ENCODE measurements around the gene KMT2B. TPM values are rescaled to one million over a fixed set of nuclear protein-coding genes. Genes with fewer than 3 reads are reported as not detected.

The KMT2B gene
- polyA plus RNA-seq, 1 donor, result 23.0 TPM

DNA sequence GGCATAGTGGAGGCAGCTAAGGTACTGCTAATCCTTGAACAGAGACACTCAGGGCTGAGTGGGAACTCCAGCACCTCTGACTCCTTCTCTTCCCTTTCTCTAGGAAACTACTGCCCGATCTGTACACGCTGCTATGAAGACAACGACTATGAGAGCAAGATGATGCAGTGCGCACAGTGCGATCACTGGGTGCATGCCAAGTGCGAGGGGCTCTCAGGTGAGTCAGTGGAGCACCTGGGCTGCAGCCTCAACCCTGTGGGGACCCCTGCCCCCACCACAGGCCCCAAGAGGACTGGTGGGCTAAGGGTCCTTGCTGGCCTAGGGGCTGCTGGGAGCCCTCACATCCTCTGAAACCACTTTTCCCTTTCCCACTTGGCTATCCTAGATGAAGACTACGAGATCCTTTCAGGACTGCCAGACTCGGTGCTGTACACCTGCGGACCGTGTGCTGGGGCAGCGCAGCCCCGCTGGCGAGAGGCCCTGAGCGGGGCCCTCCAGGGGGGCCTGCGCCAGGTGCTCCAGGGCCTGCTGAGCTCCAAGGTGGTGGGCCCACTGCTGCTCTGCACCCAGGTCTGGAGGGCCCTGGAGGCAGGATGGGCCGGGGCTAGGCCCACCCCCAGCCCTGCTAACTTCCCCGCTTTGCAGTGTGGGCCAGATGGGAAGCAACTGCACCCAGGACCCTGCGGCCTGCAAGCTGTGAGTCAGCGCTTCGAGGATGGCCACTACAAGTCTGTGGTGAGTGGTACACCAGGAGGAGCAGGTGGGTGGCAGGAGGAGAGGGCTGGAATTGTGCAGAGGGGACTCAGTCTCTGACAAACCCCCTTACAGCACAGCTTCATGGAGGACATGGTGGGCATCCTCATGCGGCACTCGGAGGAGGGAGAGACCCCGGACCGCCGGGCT is 9.5 kb downstream of the KMT2B start:
- DNase-seq (ENCODE audit: low read depth), result no peak

DNA sequence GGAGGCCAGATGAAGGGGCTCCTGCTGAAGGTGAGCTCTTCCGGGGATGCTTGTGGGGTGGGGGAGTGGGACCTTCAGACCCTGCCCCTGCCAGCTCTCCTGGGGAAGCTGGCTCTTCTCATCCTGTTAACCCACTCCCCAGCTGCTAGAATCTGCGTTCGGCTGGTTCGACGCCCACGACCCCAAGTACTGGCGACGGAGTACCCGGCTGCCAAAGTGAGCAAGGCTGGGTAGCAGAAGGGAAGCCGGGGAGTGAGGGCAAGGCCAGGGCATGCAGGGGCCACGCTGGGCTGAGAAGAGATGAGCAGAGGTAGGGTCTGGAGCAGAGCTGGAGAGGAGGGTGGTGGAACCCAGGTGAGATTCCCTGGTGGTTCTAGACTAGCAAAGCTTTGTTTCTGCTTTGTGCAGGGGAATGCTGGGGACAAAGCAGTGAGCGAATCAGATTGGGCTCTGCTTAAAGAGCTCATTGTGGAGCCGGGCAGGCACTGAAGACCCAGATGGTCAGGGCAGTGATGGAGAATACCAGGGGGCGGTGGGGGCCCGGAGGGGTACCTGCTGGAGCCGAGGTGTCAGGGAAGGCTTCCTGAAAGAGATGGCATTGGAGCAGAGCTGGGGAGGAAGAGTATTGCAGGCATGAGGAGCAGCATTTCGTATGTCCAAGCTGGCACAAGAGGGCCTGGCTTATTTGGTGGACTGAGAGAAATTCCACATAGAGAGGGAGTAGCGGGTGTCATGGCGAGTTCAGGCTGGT is 10.3 kb downstream of the KMT2B start:
- DNase-seq (ENCODE audit: low read depth), result no peak

DNA sequence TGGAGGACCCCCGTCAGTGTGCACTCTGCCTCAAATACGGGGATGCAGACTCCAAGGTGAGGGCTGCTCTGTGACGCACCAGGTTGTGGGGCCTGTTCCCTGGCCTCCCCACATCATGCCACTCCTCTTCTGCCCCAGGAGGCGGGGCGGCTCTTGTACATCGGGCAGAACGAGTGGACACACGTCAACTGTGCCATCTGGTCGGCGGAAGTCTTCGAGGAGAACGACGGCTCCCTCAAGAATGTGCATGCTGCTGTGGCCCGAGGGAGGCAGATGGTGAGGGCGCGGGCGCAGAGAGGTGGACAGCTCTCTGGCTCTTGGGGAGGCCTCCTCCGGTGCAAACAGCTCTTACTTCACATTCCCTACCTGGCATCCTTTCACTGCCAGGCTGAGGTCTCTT is 11.2 kb downstream of the KMT2B start:
- DNase-seq (ENCODE audit: low read depth), result no peak

DNA sequence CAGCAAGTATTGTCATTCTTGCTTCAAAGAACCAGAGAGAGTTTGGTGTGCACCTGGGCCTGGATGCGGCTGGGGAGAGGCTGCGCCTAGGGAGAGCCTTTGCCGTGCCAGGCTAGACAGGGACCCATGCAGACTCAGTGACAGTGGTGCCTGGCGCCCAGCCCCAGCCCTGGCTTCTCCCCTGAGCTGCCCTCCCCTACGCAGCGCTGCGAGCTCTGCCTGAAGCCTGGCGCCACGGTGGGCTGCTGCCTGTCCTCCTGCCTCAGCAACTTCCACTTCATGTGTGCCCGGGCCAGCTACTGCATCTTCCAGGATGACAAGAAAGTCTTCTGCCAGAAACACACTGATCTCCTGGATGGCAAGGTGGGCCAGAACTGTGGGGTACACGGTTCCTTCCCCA is 12.0 kb downstream of the KMT2B start:
- no peak for DNase-seq (ENCODE audit: low read depth)

DNA sequence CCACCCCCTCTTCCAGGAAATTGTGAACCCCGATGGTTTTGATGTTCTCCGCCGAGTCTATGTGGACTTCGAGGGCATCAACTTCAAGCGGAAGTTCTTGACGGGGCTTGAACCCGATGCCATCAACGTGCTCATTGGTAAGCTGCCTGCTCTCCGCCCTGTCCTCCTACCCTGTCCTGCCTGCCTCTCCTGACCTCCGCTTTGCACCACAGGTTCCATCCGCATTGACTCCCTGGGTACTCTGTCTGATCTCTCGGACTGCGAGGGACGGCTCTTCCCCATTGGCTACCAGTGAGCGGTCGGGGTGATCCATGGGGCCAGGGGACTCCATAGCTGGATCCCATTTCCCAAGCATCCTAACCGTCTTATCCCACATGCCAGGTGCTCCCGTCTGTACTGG is 12.5 kb downstream of the KMT2B start:
- DNase-seq (ENCODE audit: low read depth), result no peak

DNA sequence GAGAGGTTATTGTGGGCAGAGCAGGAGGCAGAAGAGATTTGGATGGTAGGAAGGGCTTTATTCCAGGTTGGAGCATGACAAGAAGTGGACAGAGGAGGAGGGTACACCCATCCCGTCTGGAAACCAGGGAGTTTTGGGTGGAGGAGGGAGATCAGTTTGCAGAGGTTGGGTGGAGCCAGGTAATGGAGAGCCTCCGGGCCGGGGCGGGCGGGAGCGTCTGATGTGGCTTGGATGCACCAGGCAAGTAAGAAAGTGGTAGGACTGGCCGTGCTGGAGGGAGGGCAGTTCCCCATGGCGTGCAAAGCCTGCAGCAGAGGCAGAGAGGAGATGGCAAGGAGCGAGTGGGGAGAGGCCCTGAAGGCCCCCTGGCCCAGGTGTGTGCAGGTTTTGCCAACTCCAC is 13.6 kb downstream of the KMT2B start:
- no peak for DNase-seq (ENCODE audit: low read depth)

DNA sequence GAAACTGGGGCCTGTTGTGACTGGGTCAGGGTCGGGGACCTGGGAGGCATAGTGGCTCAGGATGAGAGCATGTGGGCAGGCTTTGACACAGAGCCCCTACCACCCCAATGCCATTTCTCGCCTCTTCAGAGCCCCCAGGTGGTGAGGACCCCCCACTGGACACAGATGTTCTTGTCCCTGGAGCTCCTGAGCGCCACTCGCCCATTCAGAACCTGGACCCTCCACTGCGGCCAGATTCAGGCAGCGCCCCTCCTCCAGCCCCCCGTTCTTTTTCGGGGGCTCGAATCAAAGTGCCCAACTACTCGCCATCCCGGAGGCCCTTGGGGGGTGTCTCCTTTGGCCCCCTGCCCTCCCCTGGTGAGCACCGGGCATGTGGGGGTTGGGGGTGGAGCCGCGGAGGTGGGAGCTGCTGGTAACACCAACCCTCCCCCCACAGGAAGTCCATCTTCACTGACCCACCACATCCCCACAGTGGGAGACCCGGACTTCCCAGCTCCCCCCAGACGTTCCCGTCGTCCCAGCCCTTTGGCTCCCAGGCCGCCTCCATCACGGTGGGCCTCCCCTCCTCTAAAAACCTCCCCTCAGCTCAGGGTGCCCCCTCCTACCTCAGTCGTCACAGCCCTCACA is 14.1 kb downstream of the KMT2B start:
- no peak for DNase-seq (ENCODE audit: low read depth)

DNA sequence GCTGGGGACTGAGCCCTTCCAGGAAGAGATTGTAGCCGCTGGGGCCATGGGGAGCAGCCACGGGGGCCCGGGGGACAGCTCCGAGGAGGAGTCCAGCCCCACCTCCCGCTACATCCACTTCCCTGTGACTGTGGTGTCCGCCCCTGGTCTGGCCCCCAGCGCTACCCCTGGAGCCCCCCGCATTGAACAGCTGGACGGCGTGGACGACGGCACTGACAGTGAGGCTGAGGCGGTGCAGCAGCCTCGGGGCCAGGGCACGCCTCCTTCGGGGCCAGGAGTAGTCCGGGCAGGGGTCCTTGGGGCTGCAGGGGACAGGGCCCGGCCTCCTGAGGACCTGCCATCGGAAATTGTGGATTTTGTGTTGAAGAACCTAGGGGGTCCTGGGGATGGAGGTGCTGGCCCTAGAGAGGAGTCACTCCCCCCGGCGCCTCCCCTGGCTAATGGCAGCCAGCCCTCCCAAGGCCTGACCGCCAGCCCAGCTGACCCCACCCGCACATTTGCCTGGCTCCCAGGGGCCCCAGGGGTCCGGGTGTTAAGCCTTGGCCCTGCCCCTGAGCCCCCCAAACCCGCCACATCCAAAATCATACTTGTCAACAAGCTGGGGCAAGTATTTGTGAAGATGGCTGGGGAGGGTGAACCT is 14.9 kb downstream of the KMT2B start:
- no peak for DNase-seq (ENCODE audit: low read depth)

DNA sequence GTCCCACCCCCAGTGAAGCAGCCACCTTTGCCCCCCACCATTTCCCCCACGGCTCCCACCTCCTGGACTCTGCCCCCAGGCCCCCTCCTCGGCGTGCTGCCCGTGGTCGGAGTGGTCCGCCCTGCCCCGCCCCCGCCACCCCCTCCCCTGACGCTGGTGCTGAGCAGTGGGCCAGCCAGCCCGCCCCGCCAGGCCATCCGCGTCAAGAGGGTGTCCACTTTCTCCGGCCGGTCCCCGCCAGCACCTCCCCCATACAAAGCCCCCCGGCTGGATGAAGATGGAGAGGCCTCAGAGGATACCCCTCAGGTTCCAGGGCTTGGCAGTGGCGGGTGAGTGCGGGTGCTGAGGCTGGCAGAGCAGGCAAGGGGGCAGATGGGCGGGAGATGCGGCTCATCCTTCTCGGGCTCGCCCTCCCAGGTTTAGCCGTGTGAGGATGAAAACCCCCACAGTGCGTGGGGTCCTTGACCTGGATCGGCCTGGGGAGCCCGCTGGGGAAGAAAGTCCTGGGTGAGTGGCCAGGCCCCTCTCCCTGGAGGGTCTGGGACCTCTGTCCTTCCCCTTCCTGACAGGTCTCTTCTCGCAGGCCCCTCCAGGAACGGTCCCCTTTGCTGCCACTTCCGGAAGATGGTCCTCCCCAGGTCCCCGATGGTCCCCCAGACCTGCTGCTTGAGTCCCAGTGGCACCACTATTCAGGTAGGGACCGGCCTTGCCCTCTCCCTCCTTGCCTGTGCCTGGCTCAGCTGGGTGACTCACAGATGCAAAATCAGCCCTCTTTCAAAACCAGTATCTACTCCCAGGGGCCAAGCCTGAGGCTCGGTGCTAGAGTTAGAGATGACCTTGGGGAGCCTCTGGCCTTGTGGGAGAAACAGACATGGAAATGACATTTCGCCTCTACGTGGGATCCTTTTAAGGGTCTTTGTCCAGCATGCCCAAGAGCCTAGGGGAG is 15.7 kb downstream of the KMT2B start:
- DNase-seq (ENCODE audit: low read depth), result no peak

DNA sequence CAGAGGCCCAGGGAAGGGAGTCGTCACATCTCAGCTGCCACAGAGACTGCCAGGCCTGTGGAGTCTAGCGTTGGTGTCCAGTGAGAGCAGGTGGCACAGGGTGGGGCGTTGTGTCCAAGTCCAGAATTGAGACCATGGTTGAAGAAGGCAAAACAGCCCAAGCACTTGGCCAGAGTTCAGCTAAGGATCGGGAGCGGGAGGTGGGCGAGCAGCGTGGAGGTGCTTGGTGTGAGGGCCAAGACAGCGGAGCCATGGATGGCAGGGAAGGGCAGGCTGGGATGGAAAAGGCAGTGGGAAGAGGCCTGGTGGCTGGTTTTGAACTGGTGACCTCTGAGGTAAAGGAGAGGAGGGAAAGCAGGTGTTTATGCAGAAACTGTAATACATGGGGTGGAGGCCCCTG is 16.5 kb downstream of the KMT2B start:
- no peak for DNase-seq (ENCODE audit: low read depth)

DNA sequence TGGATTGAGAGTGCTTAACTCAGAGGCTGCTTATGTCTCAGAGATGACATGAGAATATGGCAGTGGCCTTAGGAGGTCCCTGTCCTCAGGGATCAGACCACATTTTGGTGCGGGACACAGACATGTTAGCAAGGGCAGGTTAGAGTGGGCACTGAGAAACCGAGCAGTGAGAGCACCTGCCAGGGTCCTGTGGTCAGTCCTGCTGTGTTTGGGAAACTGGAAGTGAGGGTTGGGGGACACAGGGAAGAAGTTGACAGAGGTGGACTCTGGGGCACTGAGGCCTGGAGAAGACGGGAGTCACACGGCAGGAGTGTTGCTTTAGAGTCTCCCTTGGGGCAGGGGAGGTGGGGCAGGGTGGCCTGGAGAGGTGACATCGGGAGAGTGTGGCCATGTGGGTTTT is 17.1 kb downstream of the KMT2B start:
- no peak for DNase-seq (ENCODE audit: low read depth)

DNA sequence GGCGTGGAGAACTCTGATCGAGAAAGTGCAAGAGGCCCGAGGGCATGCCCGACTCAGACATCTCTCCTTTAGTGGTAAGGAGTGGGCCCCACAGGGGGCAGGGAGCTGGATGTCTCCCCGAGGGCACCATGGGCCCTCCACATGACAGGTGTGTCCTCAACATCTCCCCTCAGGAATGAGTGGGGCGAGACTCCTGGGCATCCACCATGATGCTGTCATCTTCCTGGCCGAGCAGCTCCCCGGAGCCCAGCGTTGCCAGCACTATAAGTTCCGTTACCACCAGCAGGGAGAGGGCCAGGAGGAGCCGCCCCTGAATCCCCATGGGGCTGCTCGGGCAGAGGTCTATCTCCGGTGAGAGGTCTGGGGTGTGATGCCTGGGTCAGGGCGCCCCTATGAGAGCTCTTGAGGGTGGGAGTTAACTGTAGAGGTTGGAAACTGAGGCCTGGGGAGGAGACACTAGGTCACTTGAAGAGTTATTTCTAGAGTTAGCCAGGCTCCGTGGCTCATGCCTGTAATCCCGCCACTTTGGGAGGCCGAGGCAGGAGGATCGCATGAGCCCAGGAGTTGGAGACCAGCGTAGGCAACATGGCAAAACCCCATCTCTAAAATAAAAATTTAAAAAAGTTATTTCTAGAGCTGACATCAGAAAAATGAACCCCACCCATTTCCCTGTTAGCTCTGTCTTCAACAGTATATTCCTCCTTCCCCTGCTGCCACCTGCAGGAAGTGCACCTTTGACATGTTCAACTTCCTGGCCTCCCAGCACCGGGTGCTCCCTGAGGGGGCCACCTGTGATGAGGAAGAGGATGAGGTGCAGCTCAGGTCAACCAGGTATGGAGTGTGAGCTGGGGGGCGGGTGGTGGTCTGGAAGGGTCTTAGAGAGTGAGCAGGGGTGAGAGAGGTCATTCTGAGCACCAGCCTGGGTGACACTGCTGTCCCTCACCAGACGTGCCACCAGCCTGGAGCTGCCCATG is 19.4 kb downstream of the KMT2B start:
- no peak for DNase-seq (ENCODE audit: low read depth)

DNA sequence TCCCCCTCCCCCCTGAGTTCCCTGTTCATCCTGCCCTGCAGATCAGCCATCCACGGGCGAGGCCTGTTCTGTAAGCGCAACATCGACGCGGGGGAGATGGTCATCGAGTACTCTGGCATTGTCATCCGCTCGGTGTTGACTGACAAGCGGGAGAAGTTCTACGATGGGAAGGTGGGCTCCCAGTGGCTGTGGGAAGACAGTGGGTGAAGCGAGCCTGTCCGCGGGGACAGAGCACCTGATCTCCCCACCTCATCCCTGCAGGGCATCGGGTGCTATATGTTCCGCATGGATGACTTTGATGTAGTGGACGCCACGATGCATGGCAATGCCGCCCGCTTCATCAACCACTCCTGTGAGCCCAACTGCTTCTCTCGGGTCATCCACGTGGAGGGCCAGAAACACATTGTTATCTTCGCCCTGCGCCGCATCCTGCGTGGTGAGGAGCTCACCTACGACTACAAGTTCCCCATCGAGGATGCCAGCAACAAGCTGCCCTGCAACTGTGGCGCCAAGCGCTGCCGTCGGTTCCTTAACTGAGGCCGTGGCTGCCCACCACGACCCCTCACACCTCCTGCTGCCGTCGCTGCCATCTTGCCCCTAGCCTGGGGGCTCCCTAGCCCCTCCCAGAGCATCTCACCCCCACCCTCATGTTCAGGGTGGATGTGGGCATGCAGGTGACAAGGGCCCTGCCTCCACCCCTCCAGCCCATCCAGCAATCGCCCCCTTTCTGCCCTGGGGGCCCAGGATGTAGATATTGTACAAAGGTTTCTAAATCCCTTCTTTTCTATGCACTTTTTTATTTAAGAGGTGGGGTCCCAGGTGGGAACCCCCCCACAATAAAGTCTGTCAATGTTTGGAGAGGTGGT is 20.5 kb downstream of the KMT2B start:
- no peak for DNase-seq (ENCODE audit: low read depth)

DNA sequence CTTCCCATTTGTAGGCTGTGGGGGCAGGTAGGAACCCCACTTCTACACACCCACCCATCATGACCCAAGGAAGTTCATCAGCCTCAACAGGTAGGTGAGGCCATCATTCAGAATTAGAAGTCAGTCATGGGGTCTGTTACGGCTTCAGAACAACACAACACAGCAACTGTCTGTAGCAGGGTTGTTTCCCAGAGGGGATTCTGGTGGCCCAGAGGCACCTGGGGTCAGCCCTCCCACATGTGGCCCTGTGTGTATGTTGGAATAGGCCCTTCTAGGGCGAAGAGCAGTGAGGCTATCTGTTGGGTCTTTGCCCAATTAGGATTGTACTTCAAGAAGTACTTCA is 21.1 kb downstream of the KMT2B start:
- DNase-seq (ENCODE audit: low read depth), result no peak

DNA sequence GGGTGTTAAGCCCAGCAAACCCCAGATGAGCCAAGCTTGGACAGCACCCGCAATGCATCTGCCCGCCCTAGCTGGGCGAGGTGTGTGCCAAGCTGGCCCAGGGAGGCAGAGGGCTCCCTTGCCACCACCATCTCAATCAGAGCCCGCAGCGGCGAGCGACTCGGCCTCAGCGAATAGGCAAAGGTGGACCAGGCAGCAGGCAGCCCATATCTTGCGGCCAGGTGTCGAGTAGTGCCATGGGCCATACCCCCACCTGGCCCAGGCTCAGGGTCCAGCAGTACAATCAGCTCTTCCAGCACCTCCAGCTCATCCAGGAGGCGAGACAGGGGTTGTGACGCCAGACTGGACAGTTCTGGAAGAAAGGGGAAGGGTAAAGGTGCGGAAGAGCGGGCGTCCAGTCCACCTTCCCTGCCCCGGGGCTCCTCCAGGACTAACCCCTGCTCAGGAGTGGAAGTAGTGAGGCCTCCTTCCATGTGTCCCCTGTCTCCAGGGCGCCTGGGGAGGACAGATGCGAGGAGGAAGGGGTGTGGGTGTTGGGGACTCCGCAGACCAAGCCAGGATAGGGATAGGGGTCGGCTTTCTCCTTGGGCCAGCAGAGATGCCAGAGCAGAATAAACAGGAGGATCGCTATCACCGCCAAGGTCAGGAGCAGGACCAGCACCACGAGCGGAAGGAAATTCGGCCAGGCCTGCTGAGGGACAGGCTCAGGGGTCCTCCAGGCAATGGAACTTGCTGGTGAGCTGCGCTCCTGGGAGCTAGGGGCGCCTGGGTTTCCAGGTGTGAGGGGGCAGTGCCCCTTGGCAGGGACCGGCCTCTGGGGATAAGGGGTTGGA is 21.7 kb downstream of the KMT2B start:
- no peak for DNase-seq (ENCODE audit: low read depth)

DNA sequence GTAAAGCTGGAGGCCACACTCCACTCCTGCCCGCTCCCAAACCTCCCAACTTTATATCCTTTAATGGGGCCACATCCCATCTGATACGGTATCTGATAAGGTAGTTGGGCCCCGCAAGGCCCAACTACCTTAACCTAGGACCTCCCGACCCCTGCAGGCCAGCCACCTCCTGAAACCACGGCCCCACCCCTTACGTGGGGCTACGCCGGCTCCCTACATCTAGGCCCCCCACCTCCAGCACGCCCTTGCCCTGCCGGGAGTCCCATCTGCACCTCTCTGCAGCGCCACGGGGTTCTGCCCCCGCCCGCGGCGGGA is 22.3 kb downstream of the KMT2B start:
- no peak for DNase-seq (ENCODE audit: low read depth)

DNA sequence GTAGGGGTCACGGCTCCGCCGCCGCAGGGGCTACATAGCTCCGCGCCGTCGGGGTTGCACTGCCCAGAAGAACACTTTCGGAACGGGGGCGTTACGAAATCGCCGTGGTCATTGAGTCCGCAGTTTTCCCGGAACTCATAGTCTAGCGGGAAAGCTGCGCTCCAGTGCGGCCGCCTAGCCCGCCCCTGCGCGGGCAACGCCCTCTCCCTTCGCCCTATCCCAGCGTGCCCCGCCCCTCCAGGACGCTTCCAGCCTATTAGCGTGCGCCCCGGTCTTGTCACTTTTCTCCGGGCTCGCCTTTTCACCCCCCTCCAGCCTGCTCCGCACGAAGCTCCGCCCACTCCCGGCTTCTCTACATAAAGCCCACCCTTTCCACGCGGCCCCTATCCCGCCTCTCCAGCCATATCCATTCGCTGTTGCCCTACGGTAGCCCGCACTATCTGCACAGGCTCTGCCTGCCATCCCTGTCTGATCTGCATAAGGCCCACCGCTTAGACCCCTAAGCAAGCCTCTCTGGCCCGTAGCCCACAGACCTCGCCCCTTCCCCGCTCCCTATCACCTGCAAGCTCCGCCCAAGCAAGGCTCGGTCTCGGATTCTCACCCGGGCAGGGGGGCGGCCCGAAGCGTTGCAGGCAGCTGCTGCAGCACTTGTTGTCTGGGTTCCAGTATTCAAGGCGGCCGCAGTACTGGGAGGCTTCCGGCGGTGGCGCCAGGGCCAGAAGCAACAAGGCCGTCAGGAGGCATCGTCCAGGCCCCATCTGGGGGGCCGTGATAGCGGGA is 22.8 kb downstream of the KMT2B start:
- DNase-seq (ENCODE audit: low read depth), result peak; percentile 93

DNA sequence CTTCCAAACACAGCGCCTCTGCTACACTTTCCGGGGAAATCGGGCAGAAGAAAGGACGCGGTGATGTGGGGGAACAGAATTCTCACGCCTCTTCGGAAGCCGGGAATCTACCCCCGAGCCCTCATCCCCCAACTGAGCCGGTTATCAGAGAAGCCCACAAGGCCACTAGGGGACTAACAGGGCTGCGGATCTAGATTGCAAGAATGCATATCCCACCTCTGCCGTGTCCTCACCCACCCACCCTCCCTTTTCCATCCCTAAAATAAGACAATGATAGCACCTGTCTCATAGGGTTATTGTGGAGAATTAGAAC is 23.4 kb downstream of the KMT2B start:
- DNase-seq (ENCODE audit: low read depth), result no peak
